Measurements from ENCODE around the gene CKMT1B. TPM values are rescaled to one million over a fixed set of nuclear protein-coding genes. Genes with fewer than 3 reads are reported as not detected.

The CKMT1B gene
- total and polyA plus RNA-seq, 10 of the 15 experiments (the other 5 are each of a cell fraction or from before 2014, with no cell fraction given): 0.07 to 0.35 (median 0.21) TPM; not detected in 3

GRCh38 chr15:43552986-43553385, 40.8 kb upstream of the CKMT1B start:
- WGBS (ENCODE audit: insufficient coverage, insufficient replicate concordance, low lambda C conversion rate, missing lambda C conversion rate): 72% methylated on average over 2 of the region's 2 CpGs
- H3K27me3 ChIP-seq (replicated peaks in 1 of 2; ENCODE audit: control insufficient read depth in 2 of 2, insufficient read depth in 2 of 2, low read length in 1 of 2): no peaks in the 10 kb centered on the region
- RAD21 ChIA-PET (ENCODE audit: unreplicated experiment): no interaction called here
- H3K9me3 ChIP-seq (replicated peaks; ENCODE audit: control insufficient read depth, insufficient read depth, low read length): no peaks in the 10 kb centered on the region
- H3K4me3 ChIP-seq: no peak overlapping the region
- SMC1A ChIA-PET (ENCODE audit: uncharacterized antibody, unreplicated experiment): interaction anchor here (0.6 kb wide), 1 partner anchor 632 kb away, joined by 3 read pairs; no protein-coding TSS in a partner anchor
- ATAC-seq: no peak
- CTCF ChIA-PET: no interaction called here
- H2AFZ ChIP-seq (ENCODE audit: control insufficient read depth, low read depth, low read length): no peak overlapping the region
- H3K4me1 ChIP-seq (ENCODE audit: control insufficient read depth, insufficient read depth, low read length): no peaks in the 10 kb centered on the region
- no TSS peak for BruUV-seq (replicated peaks)
- POLR2A ChIA-PET: interaction anchor here (0.6 kb wide), 2 partner anchors 197 to 198 kb away, joined by 3 to 4 read pairs; no protein-coding TSS in a partner anchor
- no peak overlapping the region for H3K27ac ChIP-seq (ENCODE audit: control insufficient read depth, insufficient read depth)
- intact Hi-C loops (cut with micrococcal nuclease; ENCODE audit: unreplicated experiment): no loop called here
- H3K36me3 ChIP-seq (ENCODE audit: control insufficient read depth in 2 of 2, insufficient read depth in 2 of 2, low read length in 1 of 2): peaks cover 0 to 5% of the 10 kb centered on the region in 2 experiments; a peak in 1 of 4 replicates
- in situ Hi-C loops (cut with MboI): no loop called here
- TF ChIP-seq SUPT20H (IDR thresholded peaks at IDR 0.05; ENCODE audit: borderline replicate concordance, control insufficient read depth, low read depth, low read length): no peak
- TF ChIP-seq CBX5 (IDR thresholded peaks at IDR 0.05; ENCODE audit: low read depth): no peak
- TF ChIP-seq SIN3A (IDR thresholded peaks at IDR 0.05; ENCODE audit: low read depth, low read length): no peak
- TF ChIP-seq MYB (IDR thresholded peaks at IDR 0.05; ENCODE audit: borderline replicate concordance, low read depth, low read length): no peak
- no peak for TF ChIP-seq NFYB (IDR thresholded peaks at IDR 0.05; ENCODE audit: insufficient read depth, low read depth, low read length)
- TF ChIP-seq PML (IDR thresholded peaks at IDR 0.05; ENCODE audit: low read length): no peak
- TF ChIP-seq ZNF274 (IDR thresholded peaks at IDR 0.05; ENCODE audit: insufficient read depth, insufficient read length): no peak
- TF ChIP-seq ZSCAN29 (IDR thresholded peaks at IDR 0.05): no peak
- no peak for TF ChIP-seq MTA2 (IDR thresholded peaks at IDR 0.05; ENCODE audit: low read depth)
- TF ChIP-seq NR2C2 (IDR thresholded peaks at IDR 0.05; ENCODE audit: borderline replicate concordance, control insufficient read depth, insufficient read length, low read depth): no peak
- TF ChIP-seq NFXL1 (IDR thresholded peaks at IDR 0.05; ENCODE audit: borderline replicate concordance): no peak
- TF ChIP-seq USF1 (IDR thresholded peaks at IDR 0.05; ENCODE audit: borderline replicate concordance, extremely low read length, insufficient read depth, low read depth, low read length): no peak
- TF ChIP-seq PBX3 (IDR thresholded peaks at IDR 0.05; ENCODE audit: insufficient replicate concordance, low read depth, low read length): no peak
- TF ChIP-seq ZBTB33 (IDR thresholded peaks at IDR 0.05): no peak
- no peak for TF ChIP-seq IKZF1 (conservative IDR thresholded peaks at IDR 0.05)
- no peak for TF ChIP-seq ZNF384 (IDR thresholded peaks at IDR 0.05; ENCODE audit: borderline replicate concordance, low read depth, low read length)
- no peak for TF ChIP-seq BCL11A (IDR thresholded peaks at IDR 0.05; ENCODE audit: low read depth, low read length)
- TF ChIP-seq CHD2 (IDR thresholded peaks at IDR 0.05; ENCODE audit: borderline replicate concordance, low read depth, low read length): no peak
- no peak for TF ChIP-seq SP1 (IDR thresholded peaks at IDR 0.05; ENCODE audit: low read depth, low read length)
- TF ChIP-seq ZNF217 (IDR thresholded peaks at IDR 0.05): no peak
- no peak for FAIRE-seq
- no peak for DNase-seq (ENCODE audit: low read depth, low spot score)
- no peaks in the 10 kb centered on the region for H4K20me1 ChIP-seq (ENCODE audit: control insufficient read depth, insufficient read depth)
- no peaks in the 10 kb centered on the region for H3K79me2 ChIP-seq (ENCODE audit: control insufficient read depth, insufficient read depth, low read length)
- H3K4me2 ChIP-seq (ENCODE audit: control insufficient read depth, insufficient read depth): no peak overlapping the region
- H3K9ac ChIP-seq (ENCODE audit: control insufficient read depth, insufficient read depth, low read length): no peak overlapping the region
